NCI-H526 (cell line): Measurements from ENCODE around the gene TERB2.
"Not testable (repeated sequence)": the region's sequence is repeated elsewhere in the genome, so short reads cannot be mapped to it uniquely, and the experiment has no call there.

Source experiments
- DNase-seq, 2 experiments: peaks; one replicate each; lab custom pipeline; 2025; lab: John Stamatoyannopoulos, UW

Gene TERB2, protein sequence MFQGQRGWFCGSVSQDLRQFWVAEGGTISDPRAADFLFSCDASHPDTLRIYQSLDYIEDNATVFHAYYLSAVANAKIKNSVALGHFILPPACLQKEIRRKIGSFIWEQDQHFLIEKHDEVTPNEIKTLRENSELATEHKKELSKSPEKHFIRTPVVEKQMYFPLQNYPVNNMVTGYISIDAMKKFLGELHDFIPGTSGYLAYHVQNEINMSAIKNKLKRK

DNA sequence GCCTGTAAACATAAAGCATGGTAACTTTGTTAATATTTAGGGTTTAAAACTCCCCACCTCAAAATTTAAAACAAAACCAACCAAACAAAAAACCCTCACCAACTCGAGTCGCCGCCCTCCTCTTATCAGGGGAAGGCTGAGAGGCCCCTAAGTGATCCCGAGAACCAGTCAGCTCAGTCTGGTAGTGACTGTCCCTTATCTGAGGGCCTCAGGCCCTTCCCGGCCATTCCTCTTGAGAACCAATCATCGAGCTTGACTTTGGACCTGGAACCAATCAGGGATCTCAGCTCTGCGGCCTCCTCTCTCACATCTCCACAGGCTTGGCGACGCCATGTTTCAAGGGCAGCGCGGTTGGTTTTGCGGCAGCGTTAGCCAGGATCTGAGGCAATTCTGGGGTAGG is at the start of gene TERB2:
Gene TERB2, plus strand, starts transcription at position 300 of the 400 bp plus-strand sequence. Its CDS starts 32 bp downstream, at position 332.
- no peak for DNase-seq

DNA sequence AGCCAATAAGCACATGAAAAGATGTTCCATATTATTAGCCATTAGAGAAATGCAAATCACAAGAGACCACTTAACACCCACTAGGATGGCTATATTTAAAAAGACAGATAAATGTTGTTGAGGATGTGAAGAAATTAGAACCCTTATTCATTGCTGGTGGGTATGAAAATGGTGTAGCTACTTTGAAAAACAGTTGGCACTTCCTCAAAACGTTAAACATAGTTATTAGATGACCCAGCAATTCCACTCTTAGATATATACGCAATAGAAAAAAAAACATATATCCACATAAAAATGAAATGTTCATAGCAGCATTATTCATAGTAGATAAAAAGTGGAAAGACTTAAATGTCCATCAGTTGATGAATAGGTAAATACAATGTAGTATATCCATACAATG is 47.1 kb upstream of the TERB2 start:
- DNase-seq = no peak

DNA sequence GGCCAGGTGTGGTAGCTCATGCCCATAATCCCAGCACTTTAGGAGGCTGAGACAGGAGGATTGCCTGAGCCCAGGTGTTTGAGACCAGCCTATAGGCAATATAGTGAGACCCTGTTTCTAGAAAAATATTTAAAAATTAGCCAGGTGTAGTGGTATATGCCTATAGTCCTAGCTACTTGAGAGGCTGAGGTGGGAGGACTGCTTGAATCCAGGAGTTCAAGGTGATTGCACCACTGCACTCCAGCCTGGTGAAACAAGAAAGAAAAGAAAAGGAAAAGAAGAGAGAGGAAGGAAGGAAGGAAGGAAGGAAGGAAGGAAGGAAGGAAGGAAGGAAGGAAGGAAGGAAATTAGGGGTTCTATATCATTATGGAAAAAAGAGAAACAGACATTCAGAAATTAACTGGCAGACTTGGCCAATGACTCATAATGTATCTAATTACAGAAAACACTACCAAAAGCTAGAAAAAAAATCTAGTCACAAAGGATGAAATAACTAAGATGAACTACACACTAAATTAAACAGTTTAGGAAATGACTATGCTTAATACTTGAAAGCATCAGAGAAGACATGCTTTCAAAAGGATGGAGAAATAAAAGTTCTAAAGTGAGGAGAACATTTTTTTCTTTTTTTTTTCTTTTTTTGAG is 45.4 kb upstream of the TERB2 start:
- DNase-seq = no peak

DNA sequence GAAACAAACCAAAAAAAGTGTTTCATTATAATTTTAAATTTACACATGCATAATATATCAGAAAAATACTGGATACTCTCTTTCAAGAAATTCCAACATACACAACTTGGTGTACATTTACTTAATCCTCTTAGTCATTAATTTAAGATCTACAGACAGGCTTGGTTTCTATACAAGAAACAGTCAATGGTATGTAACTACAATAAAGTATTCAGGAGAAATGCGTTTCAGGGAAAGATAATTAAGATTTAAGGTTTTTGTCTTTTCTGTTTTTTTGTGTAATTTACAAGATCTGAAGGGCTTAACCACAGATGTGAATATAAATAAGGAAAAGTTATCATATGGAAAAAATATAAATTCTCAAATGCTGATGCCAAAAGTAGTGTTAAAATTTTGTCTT is 44.3 kb upstream of the TERB2 start:
- not testable (repeated sequence) for DNase-seq

DNA sequence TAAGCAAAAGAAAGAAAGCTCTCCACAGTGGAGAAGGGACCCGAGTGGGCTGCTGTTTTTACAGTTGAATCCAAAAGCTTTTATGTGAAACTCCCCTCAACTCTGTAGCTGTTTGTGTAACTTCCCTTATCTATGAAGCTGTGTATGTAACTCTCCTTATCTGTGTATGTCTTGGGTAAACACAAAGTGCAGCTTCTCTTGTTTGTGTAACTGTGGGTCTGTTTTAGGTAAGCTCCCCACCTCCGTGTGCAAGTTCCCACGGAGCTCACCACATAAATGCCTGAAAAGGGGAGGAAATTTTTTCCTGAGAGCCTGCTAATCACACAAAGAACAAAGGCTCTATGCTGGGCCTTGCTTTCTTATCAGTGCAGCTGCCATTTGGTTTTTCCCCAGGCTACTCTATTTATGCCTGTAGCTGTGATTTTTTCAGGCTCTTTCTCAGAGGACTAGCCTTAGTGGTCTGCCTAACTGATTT is 43.5 kb upstream of the TERB2 start:
- not testable (repeated sequence) for DNase-seq

DNA sequence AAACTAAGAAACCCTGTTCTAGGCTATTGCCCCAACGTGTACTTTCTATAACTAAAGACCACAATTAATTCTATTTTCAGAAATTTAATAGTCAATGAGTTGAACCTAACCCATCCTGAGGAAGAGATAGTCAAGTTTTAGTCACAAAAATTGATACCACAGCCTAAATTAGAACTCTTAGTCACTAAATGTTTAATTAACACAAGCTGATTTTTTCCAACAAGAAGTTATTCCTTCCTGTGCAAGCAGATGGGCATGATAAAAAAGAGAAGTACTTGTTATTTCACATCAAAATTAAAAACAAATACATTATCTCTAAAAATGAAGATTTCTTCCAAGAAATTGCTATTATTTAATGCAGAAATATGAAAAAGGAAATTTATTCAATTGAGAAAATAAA is 38.4 kb upstream of the TERB2 start:
- no peak for DNase-seq

DNA sequence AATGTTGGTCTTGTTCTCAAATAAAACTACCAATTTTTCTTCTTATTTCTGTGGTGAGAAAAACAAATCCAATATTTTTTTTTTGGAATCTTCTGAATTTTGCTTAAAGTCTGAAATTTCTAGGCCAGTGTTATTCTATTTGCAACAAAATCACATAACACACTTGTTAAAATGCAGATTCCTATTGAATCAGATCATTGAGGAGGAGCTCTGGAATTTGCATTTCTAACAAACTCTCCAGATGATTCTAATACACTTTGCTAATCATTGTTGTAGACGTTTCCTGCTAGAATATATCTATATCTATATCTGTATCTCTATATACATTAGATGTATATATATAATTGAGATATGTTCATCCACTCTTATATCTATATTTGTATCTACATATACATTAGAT is 27.8 kb upstream of the TERB2 start:
- DNase-seq = not testable (repeated sequence)

DNA sequence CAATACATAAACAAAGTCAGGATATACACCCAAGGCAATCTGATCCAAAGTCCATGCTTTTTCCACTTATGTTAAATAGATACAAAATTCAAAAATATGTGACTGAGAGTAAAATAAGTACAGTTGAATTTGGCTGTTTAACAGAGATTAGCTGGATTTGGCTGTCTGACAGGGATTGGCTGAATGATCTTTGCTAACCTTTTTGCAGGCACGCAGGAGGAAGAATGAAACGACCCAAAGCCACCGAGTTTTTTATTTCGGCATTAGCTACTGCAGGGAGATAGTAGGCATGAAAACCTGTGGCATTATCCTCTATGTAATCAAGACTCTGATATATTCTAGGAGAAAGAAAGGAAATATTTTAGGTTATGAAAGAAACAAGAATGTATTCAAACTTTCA is 26.2 kb upstream of the TERB2 start:
- DNase-seq = not testable (repeated sequence)

DNA sequence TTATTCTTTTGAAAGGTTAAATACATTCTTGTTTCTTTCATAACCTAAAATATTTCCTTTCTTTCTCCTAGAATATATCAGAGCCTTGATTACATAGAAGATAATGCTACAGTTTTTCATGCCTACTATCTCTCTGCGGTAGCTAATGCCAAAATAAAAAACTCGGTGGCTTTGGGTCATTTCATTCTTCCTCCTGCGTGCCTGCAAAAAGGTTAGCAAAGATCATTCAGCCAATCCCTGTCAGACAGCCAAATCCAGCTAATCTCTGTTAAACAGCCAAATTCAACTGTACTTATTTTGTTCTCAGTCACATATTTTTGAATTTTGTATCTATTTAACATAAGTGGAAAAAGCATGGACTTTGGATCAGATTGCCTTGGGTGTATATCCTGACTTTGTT is 1.8 kb downstream of the TERB2 start:
- DNase-seq = not testable (repeated sequence)

DNA sequence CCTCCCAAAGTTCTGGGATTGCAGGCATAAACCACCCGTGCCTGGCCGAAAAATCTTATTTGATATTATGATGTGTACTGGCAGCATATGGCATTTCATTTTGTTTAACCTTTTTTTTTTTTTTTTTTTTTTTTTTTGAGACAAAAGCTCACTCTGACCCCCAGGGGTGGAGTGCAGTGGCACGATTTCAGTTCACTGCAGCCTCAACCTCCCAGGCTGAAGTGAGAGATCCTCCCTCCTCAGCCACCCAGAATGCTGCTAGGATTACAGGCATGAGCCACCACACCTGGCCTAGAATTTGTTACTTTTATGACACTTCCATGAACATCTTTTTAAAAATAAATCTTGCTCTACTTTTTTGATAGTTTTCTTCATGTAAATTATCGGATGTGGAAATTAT is 12.0 kb downstream of the TERB2 start:
- no peak for DNase-seq

DNA sequence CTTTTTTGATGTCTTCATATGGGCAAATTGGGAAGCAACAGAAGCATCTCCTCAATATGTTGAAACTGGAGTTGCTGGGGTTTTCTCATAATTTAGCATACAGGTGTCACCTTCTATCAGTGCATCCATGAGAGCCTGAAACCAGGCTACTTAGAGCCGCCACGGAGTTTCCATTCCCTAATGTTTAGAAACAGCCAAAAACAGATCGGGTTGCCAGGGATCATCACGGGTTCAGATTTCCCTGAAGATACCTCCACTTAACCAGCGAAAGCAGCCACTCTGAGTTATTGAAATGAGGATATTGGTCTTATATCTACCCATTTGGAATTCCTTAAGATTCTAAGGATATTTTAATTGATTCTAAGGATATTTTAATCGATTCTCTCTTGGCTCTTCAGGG is 14.5 kb downstream of the TERB2 start:
- peak; percentile 54 to 70 for DNase-seq

DNA sequence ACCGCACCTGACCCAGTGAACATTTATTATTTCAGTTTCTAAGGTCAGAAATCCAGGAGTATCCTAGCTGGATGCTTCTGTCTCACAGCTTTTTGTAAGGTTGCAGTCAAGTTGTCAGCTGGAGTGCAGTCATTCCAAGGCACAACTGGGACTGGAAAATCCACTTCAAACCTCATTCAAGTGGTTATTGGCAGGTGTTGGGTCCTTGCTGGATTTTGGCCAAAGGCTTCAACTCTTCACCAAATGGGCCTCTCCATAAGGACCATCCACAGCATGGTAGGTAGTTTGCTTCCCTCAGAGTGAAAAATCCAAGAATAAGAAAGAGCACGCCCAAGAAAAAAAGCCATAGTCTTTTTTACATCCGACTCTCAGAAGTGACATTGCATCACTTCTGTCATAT is 19.7 kb downstream of the TERB2 start:
- DNase-seq = not testable (repeated sequence)

DNA sequence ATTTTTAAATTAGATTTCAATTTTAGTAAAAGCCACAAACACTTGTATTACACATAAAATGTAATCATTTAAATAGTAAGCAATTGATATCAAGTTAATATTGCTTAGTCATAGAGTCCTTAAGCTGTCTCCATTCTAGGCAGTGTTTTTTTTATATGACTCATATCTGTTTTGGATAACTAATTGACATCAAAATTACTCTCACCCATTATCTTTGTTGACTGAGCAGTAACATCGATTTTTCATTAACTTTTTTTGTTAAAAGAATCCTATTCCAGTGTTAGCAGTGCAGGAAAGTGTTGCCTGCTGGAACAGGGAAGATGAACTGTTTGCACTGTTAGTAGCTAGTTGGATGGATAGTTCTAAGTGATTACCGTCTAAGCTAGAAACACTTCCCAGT is 21.3 kb downstream of the TERB2 start:
- not testable (repeated sequence) for DNase-seq

DNA sequence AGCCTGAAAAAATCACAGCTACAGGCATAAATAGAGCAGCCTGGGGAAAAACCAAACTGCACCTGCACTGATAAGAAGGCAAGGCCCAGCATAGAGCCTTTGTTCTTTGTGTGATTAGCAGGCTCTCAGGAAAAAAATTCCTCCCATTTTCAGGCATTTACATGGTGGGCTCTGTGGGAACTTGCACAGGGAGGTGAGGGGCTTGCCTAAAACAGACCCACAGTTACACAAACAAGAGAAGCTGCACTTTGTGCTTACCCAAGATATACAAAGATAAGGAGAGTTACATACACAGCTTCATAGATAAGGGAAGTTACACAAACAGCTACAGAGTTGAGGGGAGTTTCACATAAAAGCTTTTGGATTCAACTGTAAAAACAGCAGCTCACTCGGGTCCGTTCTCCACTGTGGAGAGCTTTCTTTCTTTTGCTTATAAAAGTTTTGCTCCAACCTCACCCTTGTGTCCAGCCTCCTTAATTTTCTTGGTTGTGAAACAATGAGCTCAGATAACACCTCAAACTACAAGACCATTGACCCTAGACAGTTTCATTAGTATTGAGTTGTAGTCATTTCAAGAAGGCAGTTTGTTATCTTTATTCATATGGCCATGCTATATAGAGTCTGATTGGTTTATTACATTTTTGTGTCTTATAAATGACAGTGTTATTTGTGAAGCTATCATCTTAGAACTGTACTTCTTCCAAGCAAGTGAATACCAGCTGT is 23.3 kb downstream of the TERB2 start:
- DNase-seq = not testable (repeated sequence)

DNA sequence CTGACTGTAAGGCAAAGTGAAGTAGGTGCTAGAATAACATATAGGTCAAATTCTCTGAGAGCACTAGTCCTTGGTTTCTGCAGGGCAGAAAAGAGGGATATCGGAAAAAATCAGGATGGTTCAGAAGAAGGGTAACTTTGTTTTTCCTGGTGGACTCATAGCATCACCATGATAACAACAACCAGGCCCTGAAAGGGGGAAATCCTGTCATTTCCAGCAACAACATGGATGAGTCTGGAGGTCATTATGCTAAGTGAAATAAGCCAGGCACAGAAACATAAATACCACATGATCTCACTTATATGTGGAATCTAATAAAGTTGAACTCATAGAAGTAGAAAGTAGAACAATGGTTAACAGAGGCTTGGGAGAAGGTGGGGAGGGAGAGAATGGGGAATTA is 27.7 kb downstream of the TERB2 start:
- not testable (repeated sequence) for DNase-seq

DNA sequence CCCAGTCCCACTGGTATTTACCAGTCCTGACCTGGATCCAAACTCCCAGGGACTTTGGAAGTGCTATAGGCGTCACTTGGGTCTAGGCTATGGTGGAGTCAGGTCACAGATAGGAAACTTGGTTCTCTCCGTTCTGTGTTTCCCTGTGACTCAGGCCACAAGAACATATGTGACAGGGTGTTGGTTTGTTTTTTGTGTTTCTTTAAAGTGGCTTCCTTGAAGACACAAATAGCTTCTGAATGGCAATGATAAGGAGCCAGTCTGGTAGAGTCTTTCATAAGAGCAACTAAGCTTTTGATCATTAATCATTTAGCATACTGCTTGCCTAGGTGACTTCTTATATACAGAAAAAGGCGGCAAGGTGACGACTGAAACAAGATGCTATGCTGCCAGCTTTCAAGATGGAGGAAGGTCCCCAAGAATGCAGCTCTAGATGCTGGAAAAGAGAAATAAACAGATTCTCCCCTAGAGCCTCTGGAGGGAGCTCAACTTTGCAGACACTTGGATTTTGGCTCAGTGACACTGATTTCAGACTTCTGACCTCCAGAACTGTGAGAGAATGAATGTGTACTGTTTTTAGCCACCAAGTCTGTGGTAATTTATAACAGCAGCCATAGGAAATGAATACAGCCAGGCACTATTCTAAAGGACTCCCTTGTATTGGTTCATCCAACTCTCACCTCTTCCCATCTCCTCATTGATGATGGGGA is 30.0 kb downstream of the TERB2 start:
- not testable (repeated sequence) for DNase-seq

DNA sequence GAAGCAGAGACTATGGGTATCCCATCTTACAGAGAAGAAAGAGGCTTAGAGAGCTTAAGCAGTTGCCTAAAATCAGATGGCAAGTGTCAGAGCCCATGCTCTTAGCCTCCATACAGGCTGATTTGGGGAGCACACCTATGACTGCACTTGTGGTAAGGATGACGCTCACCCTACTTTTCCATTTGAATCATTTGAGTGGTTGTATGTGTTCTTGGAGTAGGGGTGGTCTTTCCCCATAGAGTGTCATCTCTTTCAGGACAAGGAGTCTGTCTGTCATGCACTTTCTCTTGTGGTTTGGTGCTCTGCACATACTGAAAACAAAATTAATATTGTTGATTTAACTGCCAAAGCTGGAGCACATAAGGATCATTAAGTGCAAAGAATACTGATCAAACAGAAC is 31.2 kb downstream of the TERB2 start:
- DNase-seq = not testable (repeated sequence)

DNA sequence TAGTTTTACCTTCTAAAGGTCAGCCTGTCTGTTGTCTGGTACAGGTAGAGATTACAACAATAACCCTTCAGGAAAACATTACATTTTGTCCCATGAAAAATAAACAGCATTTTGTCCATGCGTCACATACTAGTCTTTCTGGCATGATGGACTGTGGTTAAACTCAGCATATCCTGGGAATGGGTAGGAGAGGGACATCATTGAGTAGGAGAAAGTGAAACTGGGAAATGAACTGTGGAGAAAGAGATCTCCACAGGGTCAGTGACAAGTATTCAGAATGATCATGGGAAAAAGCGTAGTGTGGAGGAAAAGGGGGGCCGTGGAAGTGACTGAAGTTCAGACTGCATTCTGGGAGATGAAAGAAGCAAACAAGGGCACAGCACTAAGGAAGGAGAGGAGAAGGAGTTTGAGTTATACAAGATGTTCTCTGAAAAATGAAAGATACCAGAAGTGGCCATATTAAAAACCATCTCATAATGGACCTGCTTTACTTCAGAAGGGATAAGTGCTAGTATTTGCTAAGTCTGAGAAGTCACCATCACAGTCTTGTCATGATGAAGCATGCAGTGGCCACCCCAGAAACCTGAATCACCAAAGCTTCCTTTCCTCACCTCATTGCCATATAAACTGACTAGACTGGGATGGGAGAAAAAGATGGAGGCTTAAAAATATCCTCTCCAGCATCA is 31.8 kb downstream of the TERB2 start:
- DNase-seq = not testable (repeated sequence)

DNA sequence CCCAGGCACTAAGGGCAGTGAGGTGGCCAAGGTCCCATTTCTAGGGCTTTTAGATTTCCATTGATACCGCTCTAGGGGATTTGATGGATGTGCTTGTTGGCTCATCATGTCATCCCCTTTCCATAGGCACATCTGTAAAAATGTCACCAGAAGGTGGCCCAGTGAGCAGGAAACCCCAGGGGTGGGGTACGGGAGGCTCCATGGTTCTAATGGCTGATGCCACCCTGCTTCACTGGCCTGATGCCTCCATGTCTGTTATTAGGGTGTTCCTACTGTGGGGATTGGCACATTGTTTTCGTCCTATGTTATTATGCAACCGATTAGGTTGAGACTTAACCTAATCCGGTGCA is 32.4 kb downstream of the TERB2 start:
- DNase-seq = not testable (repeated sequence)

DNA sequence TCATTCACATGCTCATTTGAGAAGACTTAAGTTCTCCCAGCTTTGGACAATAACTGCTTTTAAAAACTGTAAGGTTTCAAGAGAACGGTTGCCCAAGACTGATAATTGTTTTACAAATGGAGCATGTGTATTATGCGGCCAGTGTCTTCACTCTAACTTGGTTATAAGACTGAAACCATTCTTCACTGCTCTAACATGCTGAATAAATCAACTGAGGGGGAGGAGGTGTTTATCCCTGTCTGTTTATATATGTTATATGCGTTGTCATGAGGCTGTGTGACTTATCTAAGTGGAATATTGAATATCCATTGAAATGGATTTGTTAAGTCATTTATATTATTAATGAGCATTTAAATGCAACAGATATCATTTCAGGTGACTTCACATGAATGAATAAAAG is 41.1 kb downstream of the TERB2 start:
- DNase-seq = not testable (repeated sequence)

DNA sequence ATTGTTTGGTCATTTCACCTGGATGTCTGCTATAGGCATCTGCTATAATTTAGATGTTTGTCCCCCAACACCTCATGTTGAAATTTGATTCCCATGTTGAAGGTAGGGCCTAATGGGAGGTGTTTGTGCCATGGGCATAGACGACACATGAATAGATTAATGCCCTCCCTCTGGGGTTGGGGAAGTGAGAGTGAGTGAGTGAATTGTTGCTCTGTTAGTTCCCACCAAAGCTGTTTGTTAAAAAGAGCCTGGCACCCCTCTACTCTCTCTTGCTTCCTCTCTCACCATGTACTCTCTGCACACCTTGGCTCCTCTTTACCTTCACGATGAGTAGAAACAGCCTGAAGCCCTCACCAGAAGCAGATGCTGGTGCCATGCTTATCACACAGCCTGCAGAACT is 42.6 kb downstream of the TERB2 start:
- no peak for DNase-seq

DNA sequence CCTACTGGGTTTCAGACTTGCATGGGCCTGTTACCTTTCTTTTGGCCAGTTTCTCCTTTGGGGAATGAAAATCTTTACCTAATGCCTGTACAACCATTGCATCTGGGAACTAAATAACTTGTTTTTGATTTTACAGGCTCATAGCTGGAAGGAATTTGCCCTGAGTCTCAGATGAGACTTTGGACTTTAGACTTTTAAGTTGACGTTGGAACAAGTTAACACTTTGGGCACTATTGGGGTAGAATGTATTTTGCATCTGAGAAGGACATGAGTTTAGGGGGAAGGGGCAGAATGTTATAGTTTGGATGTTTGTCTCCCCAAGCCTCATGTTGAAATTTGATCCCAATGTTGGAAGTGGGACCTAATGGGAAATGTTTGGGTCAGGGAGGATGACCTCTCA is 44.7 kb downstream of the TERB2 start:
- DNase-seq = not testable (repeated sequence)
